ENCODE data around the gene CARD14. TPM values are rescaled to one million over a fixed set of nuclear protein-coding genes. Genes with fewer than 3 reads are reported as not detected.

The CARD14 gene
- total RNA-seq, 1 donor from 2014 or later = 1.1 TPM

GRCh38 chr17:80246726-80247125 lies 76.9 kb downstream of the CARD14 start:
- no peaks in the 10 kb centered on the region for H3K9me3 ChIP-seq
- peaks cover 60 to 73% of the 10 kb centered on the region in 2 donors for H3K36me3 ChIP-seq
- no peaks in the 10 kb centered on the region for H3K27me3 ChIP-seq
- no peak for DNase-seq (ENCODE audit: low spot score in 2 of 2)
- H3K4me1 ChIP-seq = no peaks in the 10 kb centered on the region
- H3K27ac ChIP-seq = no peak overlapping the region
- no peak overlapping the region for H3K4me3 ChIP-seq
- no peak for TF ChIP-seq CTCF (IDR thresholded peaks at IDR 0.05)
- intact Hi-C loops (cut with DNase I) = no loop called here

DNA sequence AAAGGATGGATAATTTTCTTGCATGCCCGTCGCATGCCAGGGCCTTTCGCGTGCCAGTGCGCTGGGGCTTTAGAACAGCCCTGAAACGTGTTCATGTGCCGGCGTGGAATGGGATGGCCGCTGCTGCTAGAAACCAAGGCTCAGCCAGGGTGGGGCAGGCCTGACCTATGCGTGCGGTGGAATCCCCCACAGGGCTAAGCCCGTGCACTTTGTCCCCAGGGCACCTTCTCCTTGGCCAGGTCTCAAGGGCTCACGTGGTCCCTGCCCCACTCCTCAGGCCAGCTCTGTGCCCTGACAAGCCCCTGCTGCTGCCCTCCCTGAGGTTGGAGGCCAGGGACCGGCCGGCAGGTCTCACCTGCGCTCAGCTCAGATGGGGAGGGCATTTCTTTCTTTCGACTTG lies 77.7 kb downstream of the CARD14 start:
- H3K36me3 ChIP-seq = peaks cover 53 to 71% of the 10 kb centered on the region in 2 donors
- intact Hi-C loops (cut with DNase I) = no loop called here
- H3K9me3 ChIP-seq = no peaks in the 10 kb centered on the region
- TF ChIP-seq CTCF (IDR thresholded peaks at IDR 0.05) = no peak
- DNase-seq (ENCODE audit: low spot score in 2 of 2) = no peak
- no peak overlapping the region for H3K4me3 ChIP-seq
- no peaks in the 10 kb centered on the region for H3K4me1 ChIP-seq
- no peaks in the 10 kb centered on the region for H3K27me3 ChIP-seq
- no peak overlapping the region for H3K27ac ChIP-seq

DNA sequence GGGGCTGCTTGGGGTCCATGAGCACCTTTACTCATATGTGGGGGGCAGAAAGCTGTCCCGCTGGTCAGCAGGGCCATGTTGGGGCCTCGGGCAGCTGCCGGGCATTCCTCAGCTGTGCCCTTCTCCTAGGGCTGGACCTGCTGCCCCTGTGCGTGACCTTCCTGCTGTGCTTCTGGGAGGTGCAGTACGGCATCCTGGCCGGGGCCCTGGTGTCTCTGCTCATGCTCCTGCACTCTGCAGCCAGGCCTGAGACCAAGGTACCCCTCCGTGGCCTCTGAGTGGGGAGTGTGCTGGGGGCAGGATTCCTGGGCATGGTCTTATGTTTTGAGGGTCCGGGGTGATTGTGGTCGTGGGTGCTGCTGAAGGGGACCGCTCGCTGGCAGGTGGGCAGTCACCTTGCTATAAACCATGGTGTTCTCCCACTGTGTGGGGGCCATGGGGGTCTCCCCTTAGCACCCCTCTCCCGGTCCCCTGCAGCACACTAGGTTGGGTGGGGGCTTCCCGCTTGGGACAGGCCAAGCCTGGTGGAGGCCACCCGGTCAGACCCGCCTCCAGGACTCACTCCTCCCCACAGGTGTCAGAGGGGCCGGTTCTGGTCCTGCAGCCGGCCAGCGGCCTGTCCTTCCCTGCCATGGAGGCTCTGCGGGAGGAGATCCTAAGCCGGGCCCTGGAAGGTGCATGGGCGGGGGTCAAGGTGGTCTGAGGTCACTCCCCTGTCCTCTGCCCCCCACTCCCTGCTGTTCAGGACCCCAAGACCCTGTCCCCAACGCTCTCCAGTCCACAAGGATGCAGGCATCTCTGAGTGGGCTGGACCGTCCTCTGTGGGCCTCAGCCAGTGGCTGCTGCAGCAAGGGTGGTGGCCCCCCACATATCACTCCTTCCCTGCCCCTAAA lies 78.4 kb downstream of the CARD14 start:
- H3K27ac ChIP-seq = no peak overlapping the region
- no peaks in the 10 kb centered on the region for H3K9me3 ChIP-seq
- H3K4me1 ChIP-seq = no peaks in the 10 kb centered on the region
- no peak overlapping the region for H3K4me3 ChIP-seq
- H3K36me3 ChIP-seq = peaks cover 56 to 72% of the 10 kb centered on the region in 2 donors
- no peaks in the 10 kb centered on the region for H3K27me3 ChIP-seq
- no peak for TF ChIP-seq CTCF (IDR thresholded peaks at IDR 0.05)
- DNase-seq (ENCODE audit: low spot score in 2 of 2) = no peak
- intact Hi-C loops (cut with DNase I) = no loop called here

- no peak overlapping the region for H3K27ac ChIP-seq
- DNase-seq (ENCODE audit: low spot score in 2 of 2) = no peak
- no peak for TF ChIP-seq CTCF (IDR thresholded peaks at IDR 0.05)
- intact Hi-C loops (cut with DNase I) = no loop called here
- no peaks in the 10 kb centered on the region for H3K9me3 ChIP-seq
- no peaks in the 10 kb centered on the region for H3K27me3 ChIP-seq
- H3K4me3 ChIP-seq = no peak overlapping the region
- H3K4me1 ChIP-seq = no peaks in the 10 kb centered on the region
- peaks cover 50 to 66% of the 10 kb centered on the region in 2 donors for H3K36me3 ChIP-seq
These were observed 79.3 kb downstream of the CARD14 start for GRCh38 chr17:80248894-80249710.

DNA sequence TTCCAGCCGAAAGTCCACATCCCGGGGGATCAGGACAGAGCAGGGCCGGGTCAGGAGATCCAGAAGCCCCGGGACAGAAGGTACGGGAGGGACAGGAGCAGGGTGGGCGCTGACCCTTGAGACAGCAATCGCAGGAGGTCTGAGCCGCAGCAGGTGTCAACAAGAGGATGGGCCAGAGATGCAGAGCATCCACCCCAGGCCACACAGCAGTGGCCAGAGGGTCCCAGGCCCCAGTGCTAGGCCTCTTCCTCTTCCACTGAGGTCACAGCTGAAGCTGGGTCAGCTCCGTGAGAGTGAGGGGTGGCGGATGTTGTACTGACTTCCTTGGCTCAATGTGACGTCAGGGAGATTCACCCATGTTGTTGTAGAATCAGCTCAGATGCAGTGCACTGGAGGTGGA lies 82.1 kb downstream of the CARD14 start:
- no peak for DNase-seq (ENCODE audit: low spot score in 2 of 2)
- H3K4me1 ChIP-seq = peaks cover 0 to 14% of the 10 kb centered on the region in 2 donors
- H3K9me3 ChIP-seq = no peaks in the 10 kb centered on the region
- H3K36me3 ChIP-seq = peaks cover 31 to 43% of the 10 kb centered on the region in 2 donors
- H3K4me3 ChIP-seq = no peak overlapping the region
- TF ChIP-seq CTCF (IDR thresholded peaks at IDR 0.05) = no peak
- H3K27me3 ChIP-seq = no peaks in the 10 kb centered on the region
- no peak overlapping the region for H3K27ac ChIP-seq
- intact Hi-C loops (cut with DNase I) = no loop called here

Data from ascending aorta (tissue), 2 donors.